ENCODE data around the gene AFAP1. TPM values are rescaled to one million over a fixed set of nuclear protein-coding genes. Genes with fewer than 3 reads are reported as not detected.
A peak's percentile ranks its signal among the peaks of the same experiment; 100 is the strongest.

AFAP1 gene
- polyA plus RNA-seq, 3 donors, result not detected

- Histone ChIP-seq H3K9ac (ENCODE audit: insufficient read depth, low read length, poor library complexity, severe bottlenecking) (no peak overlapping the region), H4K20me1 (ENCODE audit: insufficient read depth, low read length) (no peaks in the 10 kb centered on the region), H3K27me3 (ENCODE audit: control insufficient read depth in 2 of 2, insufficient read depth in 2 of 2, low read length in 2 of 2) (peaks cover 0 to 2% of the 10 kb centered on the region in 2 donors), H3K9me3 (replicated peaks in 1 of 2; ENCODE audit: control insufficient read depth in 1 of 2, insufficient read depth in 1 of 2, low read length in 2 of 2) (no peaks in the 10 kb centered on the region), H3K4me2 (replicated peaks; ENCODE audit: extremely low read depth, low read length, poor library complexity, severe bottlenecking) (no peak overlapping the region), H3K4me1 (ENCODE audit: control insufficient read depth in 1 of 2, insufficient read depth in 2 of 2, low read length in 2 of 2) (no peaks in the 10 kb centered on the region), H3K79me2 (ENCODE audit: insufficient read depth, low read length) (no peaks in the 10 kb centered on the region), H2AFZ (ENCODE audit: insufficient read depth, low read depth, low read length, poor library complexity, severe bottlenecking) (no peak overlapping the region), H3K27ac (ENCODE audit: low read depth in 1 of 2, low read length in 2 of 2) (no peak overlapping the region), H3K4me3 (replicated peaks in 1 of 3; ENCODE audit: low read depth in 2 of 3, low read length in 3 of 3) (no peak overlapping the region), H3K36me3 (replicated peaks in 1 of 2; ENCODE audit: control insufficient read depth in 1 of 2, insufficient read depth in 2 of 2, low read length in 2 of 2) (no peaks in the 10 kb centered on the region)
- no peaks in the 10 kb centered on the region for H3K4me1 Mint-ChIP-seq
- no peak for TF ChIP-seq CTCF (IDR thresholded peaks at IDR 0.05)
- intact Hi-C loops (cut with micrococcal nuclease), result no loop called here
- H3K27ac Mint-ChIP-seq, result no peak overlapping the region
- no peak for DNase-seq
- H3K4me3 Mint-ChIP-seq, result no peak overlapping the region
- H3K36me3 Mint-ChIP-seq, result no peaks in the 10 kb centered on the region
- WGBS (ENCODE audit: insufficient coverage), result 95% methylated on average over 4 of the region's 5 CpGs
- H3K27me3 Mint-ChIP-seq (ENCODE audit: low read depth in 3 of 3), result peaks cover 9 to 11% (median 10%) of the 10 kb centered on the region in 3 donors
- H3K9me3 Mint-ChIP-seq, result peaks cover 0 to 2% (median 0%) of the 10 kb centered on the region in 7 donors
Measured at GRCh38 chr4:7976634-7977033, 37.0 kb upstream of the AFAP1 start.

GRCh38 chr4:7976025-7976424 is 36.4 kb upstream of the AFAP1 start:
- H3K27me3 ChIP-seq (ENCODE audit: control insufficient read depth in 2 of 2, insufficient read depth in 2 of 2, low read length in 2 of 2), result peaks cover 0 to 2% of the 10 kb centered on the region in 2 donors
- H3K27ac ChIP-seq (ENCODE audit: low read depth in 1 of 2, low read length in 2 of 2), result no peak overlapping the region
- no peaks in the 10 kb centered on the region for H3K4me1 ChIP-seq (ENCODE audit: control insufficient read depth in 1 of 2, insufficient read depth in 2 of 2, low read length in 2 of 2)
- H3K4me2 ChIP-seq (replicated peaks; ENCODE audit: extremely low read depth, low read length, poor library complexity, severe bottlenecking), result no peak overlapping the region
- DNase-seq, result no peak
- Mint-ChIP-seq H3K27ac (peak overlapping the region in 1 of 7 donors; percentile 21), H3K9me3 (peaks cover 0 to 2% (median 0%) of the 10 kb centered on the region in 7 donors), H3K27me3 (ENCODE audit: low read depth in 3 of 3) (peaks cover 9 to 11% (median 10%) of the 10 kb centered on the region in 3 donors), H3K4me1 (no peaks in the 10 kb centered on the region), H3K36me3 (no peaks in the 10 kb centered on the region), H3K4me3 (no peak overlapping the region)
- no peak overlapping the region for H3K9ac ChIP-seq (ENCODE audit: insufficient read depth, low read length, poor library complexity, severe bottlenecking)
- no peaks in the 10 kb centered on the region for H3K79me2 ChIP-seq (ENCODE audit: insufficient read depth, low read length)
- WGBS (ENCODE audit: insufficient coverage), result 92% methylated on average over 7 of the region's 7 CpGs
- no peak overlapping the region for H2AFZ ChIP-seq (ENCODE audit: insufficient read depth, low read depth, low read length, poor library complexity, severe bottlenecking)
- H3K36me3 ChIP-seq (replicated peaks in 1 of 2; ENCODE audit: control insufficient read depth in 1 of 2, insufficient read depth in 2 of 2, low read length in 2 of 2), result no peaks in the 10 kb centered on the region
- intact Hi-C loops (cut with micrococcal nuclease), result no loop called here
- H3K4me3 ChIP-seq (replicated peaks in 1 of 3; ENCODE audit: low read depth in 2 of 3, low read length in 3 of 3), result no peak overlapping the region
- H3K9me3 ChIP-seq (replicated peaks in 1 of 2; ENCODE audit: control insufficient read depth in 1 of 2, insufficient read depth in 1 of 2, low read length in 2 of 2), result no peaks in the 10 kb centered on the region
- no peak for TF ChIP-seq CTCF (IDR thresholded peaks at IDR 0.05)
- H4K20me1 ChIP-seq (ENCODE audit: insufficient read depth, low read length), result no peaks in the 10 kb centered on the region
